ENCODE data around the gene PLD4.
"Not testable (repeated sequence)": the region's sequence is repeated elsewhere in the genome, so short reads cannot be mapped to it uniquely, and the experiment has no call there.

PLD4 gene

GRCh38 chr14:104942586-104942985, 17.9 kb downstream of the PLD4 start:
- TF ChIP-seq CTCF (IDR thresholded peaks at IDR 0.05; ENCODE audit: extremely low read depth, missing control alignments), result no peak
- DNase-seq (ENCODE audit: low spot score), result no peak

- not testable (repeated sequence) for DNase-seq (ENCODE audit: low spot score)
Observed at GRCh38 chr14:104943216-104944015, 18.7 kb downstream of the PLD4 start.

GRCh38 chr14:104944016-104944308, 19.3 kb downstream of the PLD4 start:
- not testable (repeated sequence) for DNase-seq (ENCODE audit: low spot score)

- not testable (repeated sequence) for DNase-seq (ENCODE audit: low spot score)
Observed at GRCh38 chr14:104944436-104945205, 19.9 kb downstream of the PLD4 start.

GRCh38 chr14:104945266-104945665, 20.6 kb downstream of the PLD4 start:
- DNase-seq (ENCODE audit: low spot score), result not testable (repeated sequence)

- not testable (repeated sequence) for DNase-seq (ENCODE audit: low spot score)
Observed at GRCh38 chr14:104945986-104946965, 21.6 kb downstream of the PLD4 start.

GRCh38 chr14:104947201-104947600, 22.5 kb downstream of the PLD4 start:
- not testable (repeated sequence) for DNase-seq (ENCODE audit: low spot score)

- not testable (repeated sequence) for DNase-seq (ENCODE audit: low spot score)
Observed at GRCh38 chr14:104947881-104948735, 23.4 kb downstream of the PLD4 start.

- DNase-seq (ENCODE audit: low spot score), result no peak
- TF ChIP-seq CTCF (IDR thresholded peaks at IDR 0.05; ENCODE audit: extremely low read depth, missing control alignments), result no peak
Observed at GRCh38 chr14:104948736-104949031, 24.0 kb downstream of the PLD4 start.

- DNase-seq (ENCODE audit: low spot score), result not testable (repeated sequence)
Observed at GRCh38 chr14:104949406-104949955, 24.8 kb downstream of the PLD4 start.

GRCh38 chr14:104950021-104950420, 25.3 kb downstream of the PLD4 start:
- TF ChIP-seq CTCF (IDR thresholded peaks at IDR 0.05; ENCODE audit: extremely low read depth, missing control alignments), result no peak
- no peak for DNase-seq (ENCODE audit: low spot score)

GRCh38 chr14:104950701-104951100, 26.0 kb downstream of the PLD4 start:
- DNase-seq (ENCODE audit: low spot score), result not testable (repeated sequence)

GRCh38 chr14:104951863-104952657, 27.4 kb downstream of the PLD4 start:
- not testable (repeated sequence) for DNase-seq (ENCODE audit: low spot score)

All from GM20000 (cell line).